Gastroesophageal sphincter (tissue), 3 donors: ENCODE results near the gene TMEM145.

Source experiments
- CTCF ChIP-seq, 4 experiments: fragments of 200-600 bp in 2 of 4; fragments of 450-650 bp in 2 of 4; sonication (generic) in 1 of 4; IDR thresholded peaks; one replicate each; pipeline ENCODE4 v1.5.1; 2017 to 2019; ENCODE audit warnings: antibody characterized with exemption in 4 of 4, mild to moderate bottlenecking in 2 of 4, moderate library complexity in 2 of 4
- POLR2AphosphoS5 ChIP-seq: sonication (generic); formaldehyde crosslinking; IDR thresholded peaks from one replicate; pipeline ENCODE4 v1.6.1; 2017; ENCODE audit warnings: antibody characterized with exemption

- TF ChIP-seq POLR2AphosphoS5 (no peak), CTCF (IDR thresholded peaks at IDR 0.05) (no peak)
These were observed 22.3 kb downstream of the TMEM145 start for GRCh38 chr19:42335374-42335936.
